Measurements from ENCODE around the gene RASSF5. TPM values are rescaled to one million over a fixed set of nuclear protein-coding genes. Genes with fewer than 3 reads are reported as not detected.

The RASSF5 gene
- polyA plus RNA-seq, 2 of the 4 experiments (the other 2 are of a cell fraction), result 2.0 to 2.2 TPM

GRCh38 chr1:206612129-206612876 lies 105.0 kb downstream of the RASSF5 start, which contains the start of gene EIF2D:
TSS of gene EIF2D (minus strand) at chr1:206612465. CDS start at chr1:206612342, 123 bp downstream.
- CTCF ChIA-PET, result interaction anchor here (0.6 to 11.4 kb wide), 35 partner anchors 9 to 888 kb away, joined by 3 to 163 read pairs (median 4); partner anchors contain the start of genes DYRK3 and FCMR
- POLR2A ChIA-PET, result interaction anchor here (0.6 to 1.7 kb wide), 13 partner anchors 9 to 456 kb away, joined by 3 to 14 read pairs (median 3); partner anchors contain the start of genes DYRK3, MAPKAPK2 and RASSF5
- H3K27ac ChIP-seq, result peak within 1 kb of the TSS; percentile 78 to 88
- H3K4me1 ChIP-seq, result peaks cover 6% of the 10 kb centered on the region
- peak within 1 kb of the TSS; percentile 62 for H3K4me3 ChIP-seq
- no peaks in the 10 kb centered on the region for H3K9me3 ChIP-seq
- FAIRE-seq (no peak), DNase-seq (ENCODE audit: low read depth in 1 of 2, low spot score in 1 of 2) (peak; percentile 95 to 99), ATAC-seq (peak; percentile 95 to 98)
- 2% methylated on average over 35 of the region's 48 CpGs for WGBS (ENCODE audit: missing lambda C conversion rate)
- H3K4me2 ChIP-seq, result peak within 1 kb of the TSS; percentile 91
- TF ChIP-seq CBX2 (IDR thresholded peaks at IDR 0.05; ENCODE audit: borderline replicate concordance, low read depth) (no peak), RCOR1 (IDR thresholded peaks at IDR 0.05; ENCODE audit: low read depth, low read length) (no peak), TFCP2L1 (CRISPR knock-in tag; IDR thresholded peaks at IDR 0.05) (peak; percentile 92; the same call in 1 of the 2 replicates), CHD4 (IDR thresholded peaks at IDR 0.05; ENCODE audit: borderline replicate concordance) (no peak), SREBF2 (IDR thresholded peaks at IDR 0.05) (no peak), SMC3 (IDR thresholded peaks at IDR 0.05) (no peak; the same call in 2 of the 3 replicates), PBX3 (IDR thresholded peaks at IDR 0.05) (no peak; the same call in 1 of the 2 replicates), RNF2 (IDR thresholded peaks at IDR 0.05; ENCODE audit: borderline replicate concordance, low read depth) (no peak), NFE2L2 (conservative IDR thresholded peaks at IDR 0.05; ENCODE audit: low read length) (no peak), HMGXB4 (CRISPR knock-in tag; IDR thresholded peaks at IDR 0.05; ENCODE audit: borderline replicate concordance) (peak; percentile 88; the same call in 1 of the 2 replicates), KDM5A (IDR thresholded peaks at IDR 0.05) (peak; percentile 100), POLR2A (IDR thresholded peaks at IDR 0.05; ENCODE audit: low read length) (peak; percentile 87), ZC3H11A (IDR thresholded peaks at IDR 0.05) (no peak), MYC (IDR thresholded peaks at IDR 0.05; ENCODE audit: borderline replicate concordance, low read length) (peak; percentile 78), HEYL (CRISPR knock-in tag; IDR thresholded peaks at IDR 0.05) (no peak), NPAS2 (CRISPR knock-in tag; IDR thresholded peaks at IDR 0.05; ENCODE audit: borderline replicate concordance) (no peak), HOXA7 (CRISPR knock-in tag; IDR thresholded peaks at IDR 0.05) (no peak), FOSL2 (IDR thresholded peaks at IDR 0.05) (no peak), FOSL2 (CRISPR knock-in tag; IDR thresholded peaks at IDR 0.05) (peak; percentile 46; the same call in 1 of the 2 replicates), ESRRA (IDR thresholded peaks at IDR 0.05; ENCODE audit: borderline replicate concordance, low read length) (0 out of 2 replicates have a peak, but pooled peaks have one; percentile 43), HOXB5 (CRISPR knock-in tag; IDR thresholded peaks at IDR 0.05) (peak; percentile 85), MAX (IDR thresholded peaks at IDR 0.05) (peak; percentile 94), POLR2AphosphoS2 (conservative IDR thresholded peaks at IDR 0.05; ENCODE audit: low read length) (no peak), FOSB (CRISPR knock-in tag; IDR thresholded peaks at IDR 0.05) (no peak), CTCF (IDR thresholded peaks at IDR 0.05) (peak; percentile 78), ZSCAN20 (CRISPR knock-in tag; IDR thresholded peaks at IDR 0.05) (no peak), ELK1 (IDR thresholded peaks at IDR 0.05; ENCODE audit: low read depth, low read length) (no peak), FOXS1 (CRISPR knock-in tag; IDR thresholded peaks at IDR 0.05) (peak; percentile 64; the same call in 1 of the 2 replicates), RARB (CRISPR knock-in tag; IDR thresholded peaks at IDR 0.05) (no peak), KDM1A (IDR thresholded peaks at IDR 0.05; ENCODE audit: low read depth) (no peak), ATOH8 (CRISPR knock-in tag; IDR thresholded peaks at IDR 0.05; ENCODE audit: low read depth) (no peak), MAFK (IDR thresholded peaks at IDR 0.05; ENCODE audit: partially characterized antibody) (no peak)
